ENCODE measurements around the gene CHFR.
"Not testable (repeated sequence)": the region's sequence is repeated elsewhere in the genome, so short reads cannot be mapped to it uniquely, and the experiment has no call there.

CHFR gene, protein sequence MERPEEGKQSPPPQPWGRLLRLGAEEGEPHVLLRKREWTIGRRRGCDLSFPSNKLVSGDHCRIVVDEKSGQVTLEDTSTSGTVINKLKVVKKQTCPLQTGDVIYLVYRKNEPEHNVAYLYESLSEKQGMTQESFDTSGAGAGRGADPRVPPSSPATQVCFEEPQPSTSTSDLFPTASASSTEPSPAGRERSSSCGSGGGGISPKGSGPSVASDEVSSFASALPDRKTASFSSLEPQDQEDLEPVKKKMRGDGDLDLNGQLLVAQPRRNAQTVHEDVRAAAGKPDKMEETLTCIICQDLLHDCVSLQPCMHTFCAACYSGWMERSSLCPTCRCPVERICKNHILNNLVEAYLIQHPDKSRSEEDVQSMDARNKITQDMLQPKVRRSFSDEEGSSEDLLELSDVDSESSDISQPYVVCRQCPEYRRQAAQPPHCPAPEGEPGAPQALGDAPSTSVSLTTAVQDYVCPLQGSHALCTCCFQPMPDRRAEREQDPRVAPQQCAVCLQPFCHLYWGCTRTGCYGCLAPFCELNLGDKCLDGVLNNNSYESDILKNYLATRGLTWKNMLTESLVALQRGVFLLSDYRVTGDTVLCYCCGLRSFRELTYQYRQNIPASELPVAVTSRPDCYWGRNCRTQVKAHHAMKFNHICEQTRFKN

DNA sequence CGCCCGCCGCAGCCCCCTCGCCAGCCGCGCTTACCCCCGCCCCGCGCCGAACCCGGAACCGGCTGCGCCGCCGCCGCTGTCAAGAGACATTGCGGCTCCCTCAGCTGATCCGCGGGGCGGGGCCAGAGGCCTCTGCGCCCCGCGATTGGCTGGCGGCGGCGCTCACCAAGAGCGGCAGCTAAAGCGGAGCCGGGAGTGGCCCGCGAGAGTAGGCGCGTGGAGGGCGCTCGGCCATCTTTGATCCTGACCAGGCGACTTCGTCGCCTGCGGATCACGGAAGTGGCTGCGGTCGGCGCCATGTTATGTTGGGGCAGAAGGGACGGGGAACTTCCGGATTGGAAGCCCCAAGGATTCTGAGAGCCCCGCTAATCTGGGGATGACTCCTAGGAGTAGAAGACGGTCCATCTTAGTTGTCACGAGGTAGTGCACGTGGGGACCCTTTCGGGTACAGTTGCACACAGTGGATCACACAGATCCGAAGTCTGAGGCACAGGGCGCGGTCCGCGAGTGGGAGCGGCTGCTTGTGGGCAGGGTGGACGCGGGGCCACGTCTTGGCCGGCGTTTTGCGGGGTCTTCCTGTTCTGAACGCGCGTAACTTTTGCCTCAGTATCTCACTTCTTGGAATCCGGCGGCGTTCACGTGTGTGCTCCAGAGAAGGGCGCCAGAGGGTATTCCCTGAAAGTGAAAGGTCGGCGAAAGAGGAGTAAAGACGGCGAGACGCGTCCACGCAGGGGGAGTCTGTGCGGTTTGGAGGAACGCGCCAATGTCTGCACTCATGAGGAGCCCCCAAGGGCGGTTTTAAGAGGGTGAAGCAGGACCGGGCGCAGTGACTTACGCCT lies at the start of gene CHFR:
CHFR (minus strand) TSS at position 93 of the 839 bp plus-strand sequence. CDS start 277 bp downstream, outside the sequence.
- DNase-seq, result peak; percentile 77 to 97

DNA sequence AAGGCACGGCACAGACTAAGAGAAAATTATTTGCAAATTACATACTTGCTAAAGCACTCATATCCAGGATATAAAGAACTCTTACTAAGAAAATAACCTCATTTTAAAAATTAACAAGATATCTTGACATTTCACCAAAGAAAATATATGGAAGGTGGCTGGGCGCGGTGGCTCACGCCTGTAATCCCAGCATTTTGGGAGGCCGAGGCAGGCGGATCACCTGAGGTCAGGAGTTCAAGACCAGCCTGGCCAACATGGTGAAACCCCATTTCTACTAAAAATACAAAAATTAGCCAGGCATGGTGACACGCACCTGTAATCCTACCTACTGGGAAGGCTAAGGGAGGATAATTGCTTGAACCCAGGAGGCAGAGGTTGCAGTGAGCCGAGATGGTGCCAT lies 49.5 kb upstream of the CHFR start:
- DNase-seq, result not testable (repeated sequence)

DNA sequence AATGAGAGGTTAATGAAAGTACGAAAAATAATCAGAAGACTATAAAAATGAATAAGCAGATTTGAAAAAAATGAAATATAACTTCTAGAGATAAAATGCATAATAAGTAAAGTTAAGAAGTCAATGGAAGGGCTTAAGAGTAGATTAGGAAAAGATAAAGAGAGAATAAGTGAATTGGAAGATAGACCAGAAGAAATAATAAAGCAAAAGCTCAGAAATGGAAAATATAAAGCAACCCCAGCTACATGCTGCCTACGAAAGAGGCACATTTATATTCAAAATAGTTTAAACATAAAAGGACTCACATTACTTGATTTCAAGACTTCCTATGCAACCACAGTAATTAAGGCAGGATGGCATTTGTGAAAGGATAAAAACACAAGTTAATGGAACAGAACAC lies 48.8 kb upstream of the CHFR start:
- no peak for DNase-seq

DNA sequence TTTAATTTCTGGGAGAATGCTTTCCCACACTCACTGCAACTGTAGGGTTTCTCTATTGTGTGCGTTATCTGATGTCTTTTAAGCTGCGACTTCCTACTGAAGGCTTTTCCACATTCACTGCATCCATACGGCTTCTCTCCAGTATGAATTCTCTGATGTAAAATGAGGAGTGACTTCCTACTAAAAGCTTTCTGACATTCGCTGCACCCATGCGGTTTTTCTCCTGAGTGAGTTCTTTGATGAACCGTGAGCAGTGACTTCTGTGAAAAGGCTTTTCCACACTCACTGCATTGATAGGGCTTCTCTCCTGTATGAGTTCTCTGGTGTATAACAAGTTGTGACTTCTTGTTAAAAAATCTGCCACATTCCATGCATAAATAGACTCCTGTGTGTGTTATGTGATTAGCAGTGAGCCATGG lies 39.0 kb upstream of the CHFR start:
- DNase-seq, result no peak

DNA sequence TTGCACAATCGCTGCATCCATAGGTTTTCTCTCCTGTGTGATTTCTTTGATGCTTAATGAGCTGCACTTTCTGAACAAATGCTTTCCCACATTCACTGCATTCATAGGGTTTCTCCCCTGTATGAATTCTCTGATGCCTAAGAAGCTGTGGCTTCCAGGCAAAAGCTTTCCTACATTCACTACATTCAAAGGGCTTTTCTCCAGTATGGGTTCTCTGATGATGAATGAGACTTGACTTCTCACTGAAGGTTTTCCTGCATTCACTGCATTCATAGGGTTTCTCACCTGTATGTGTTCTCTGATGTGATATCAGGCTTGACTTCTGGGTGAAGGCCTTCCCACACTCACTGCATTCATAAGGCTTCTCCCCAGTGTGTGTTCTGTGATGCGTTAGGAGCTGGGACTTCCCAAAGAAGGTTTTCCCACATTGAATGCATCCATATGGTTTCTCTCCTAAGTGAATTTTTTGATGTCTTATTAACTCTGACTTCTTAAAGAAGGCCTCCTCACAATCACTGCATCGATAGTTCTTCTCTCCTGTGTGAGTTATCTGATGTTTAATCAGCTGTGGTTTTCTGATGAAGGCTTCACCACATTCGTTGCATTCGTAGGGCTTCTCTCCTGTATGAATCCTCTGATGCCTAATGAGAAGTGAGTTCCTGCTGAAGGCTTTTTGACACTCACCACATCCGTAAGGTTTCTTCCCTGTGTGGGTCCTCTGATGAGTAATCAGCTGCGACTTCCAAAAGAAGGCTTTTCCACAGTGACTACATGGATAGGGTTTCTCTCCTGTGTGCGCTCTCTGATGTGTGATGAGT lies 38.4 kb upstream of the CHFR start:
- no peak for DNase-seq

DNA sequence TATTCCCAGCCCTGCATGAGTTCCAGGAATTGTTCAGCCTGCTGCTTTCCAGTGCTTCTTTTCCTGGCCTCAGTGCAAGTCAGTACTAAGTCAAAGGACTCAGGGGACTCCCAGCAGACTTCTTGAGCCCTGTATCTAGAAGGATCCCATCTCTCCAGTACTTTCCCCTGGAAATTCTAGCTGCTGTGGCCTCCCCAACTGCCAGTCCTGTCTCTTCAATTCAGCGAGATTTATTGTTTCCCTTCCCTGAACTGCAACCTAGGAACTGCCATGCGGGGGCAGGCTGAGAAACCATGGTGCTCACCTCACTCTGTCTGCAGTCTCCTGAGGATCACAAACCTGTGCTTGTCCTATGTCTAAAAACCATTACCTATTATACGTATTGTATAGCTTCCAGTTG lies 37.0 kb upstream of the CHFR start:
- DNase-seq, result no peak

DNA sequence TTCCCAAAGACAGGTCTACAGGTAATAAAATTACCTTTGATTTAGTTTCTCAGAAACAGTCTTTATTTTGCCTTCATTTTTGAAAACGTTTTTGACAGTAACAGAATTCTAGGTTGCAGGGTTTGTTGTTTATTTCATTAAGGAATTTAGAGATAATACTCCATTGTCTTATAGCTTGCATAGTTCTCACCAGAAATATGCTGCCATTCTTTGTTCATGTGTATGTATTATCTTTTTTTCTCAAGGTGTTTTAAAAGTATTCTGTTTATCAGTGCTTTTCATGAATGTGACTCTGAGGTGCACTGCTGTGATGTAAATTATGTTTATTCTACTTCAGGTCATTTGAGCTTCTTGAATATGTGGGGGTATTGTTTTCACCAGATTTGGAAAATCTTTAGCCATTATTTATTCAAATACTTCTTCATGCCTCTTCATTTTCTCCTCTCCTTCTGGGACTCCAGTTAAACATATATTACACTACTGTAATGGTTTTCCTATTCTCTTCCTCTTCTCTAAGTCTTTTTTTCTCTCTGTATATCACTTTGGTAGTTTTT lies 36.0 kb upstream of the CHFR start:
- DNase-seq, result no peak

DNA sequence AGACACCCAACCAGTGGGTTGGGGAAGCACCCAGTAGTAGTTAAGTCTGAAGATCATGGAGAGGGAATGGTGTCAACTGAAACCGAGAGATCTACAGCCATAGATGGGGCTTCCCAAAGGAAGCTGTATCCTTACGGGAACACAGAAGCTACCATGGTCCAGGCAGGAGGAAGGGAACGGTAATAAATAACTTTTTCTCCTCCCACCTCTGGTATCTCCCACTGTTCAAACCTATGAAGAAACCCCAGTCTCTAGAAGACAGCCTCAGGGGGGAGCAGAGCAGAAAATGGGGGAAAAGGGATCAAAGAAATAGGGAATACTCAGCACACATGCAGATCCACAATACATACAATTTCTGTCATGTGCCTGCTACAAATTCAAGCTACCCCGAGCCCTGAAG lies 35.3 kb upstream of the CHFR start:
- no peak for DNase-seq

DNA sequence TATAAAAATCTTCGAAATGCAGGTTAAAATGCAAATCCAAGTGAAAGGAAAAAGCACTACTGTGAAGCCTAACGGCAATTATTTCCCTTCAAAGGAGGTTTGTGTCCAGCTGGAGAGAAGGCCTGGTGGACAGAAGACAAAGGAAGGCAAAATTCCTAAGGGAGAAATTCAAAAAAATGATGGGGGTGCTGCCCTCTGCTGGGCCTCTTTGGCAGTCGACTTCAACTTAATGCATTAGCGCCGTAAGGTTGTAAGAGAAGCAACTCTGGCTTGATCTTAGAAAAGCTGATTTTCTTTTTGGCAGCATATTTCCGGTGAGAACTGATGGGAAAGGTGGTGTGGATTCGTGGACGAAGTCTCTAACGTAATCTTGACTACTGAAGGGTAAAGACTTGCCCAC lies 34.3 kb upstream of the CHFR start:
- no peak for DNase-seq

DNA sequence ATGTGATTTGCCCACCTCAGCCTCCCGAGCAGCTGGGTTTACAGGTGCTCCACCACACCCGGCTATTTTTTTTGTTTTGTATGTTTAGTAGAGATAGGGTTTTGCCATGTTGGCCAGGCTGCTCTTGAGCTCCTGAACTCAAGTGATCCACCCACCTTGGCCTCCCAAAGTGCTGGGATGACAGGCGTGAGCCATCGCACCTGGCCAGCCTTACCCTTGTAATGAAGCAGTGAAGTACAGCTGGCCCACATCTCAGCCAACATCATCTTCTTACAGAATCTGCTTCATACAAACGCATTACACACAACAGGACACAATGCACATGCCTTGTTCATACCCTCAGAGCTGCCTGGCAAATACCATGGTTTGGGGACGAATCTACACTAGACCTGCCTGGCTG lies 31.3 kb upstream of the CHFR start:
- DNase-seq, result no peak

DNA sequence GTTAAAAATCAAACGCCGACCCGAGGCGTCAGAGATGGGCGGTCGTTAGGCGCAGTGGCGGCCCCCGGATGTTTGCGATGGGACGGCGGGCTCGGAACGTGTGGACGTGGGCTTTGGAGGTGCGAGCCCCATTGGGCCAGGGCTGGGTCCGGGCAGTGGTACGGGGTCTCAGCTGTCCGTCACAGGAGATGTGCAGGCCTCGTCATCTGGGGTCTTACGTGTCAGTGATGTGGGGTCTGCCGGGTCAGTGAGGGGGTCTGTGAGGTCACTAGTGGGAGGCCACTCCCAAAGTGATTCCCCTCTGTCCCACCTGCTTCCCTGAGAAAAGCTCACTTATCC lies 21.6 kb upstream of the CHFR start:
- DNase-seq, result no peak

DNA sequence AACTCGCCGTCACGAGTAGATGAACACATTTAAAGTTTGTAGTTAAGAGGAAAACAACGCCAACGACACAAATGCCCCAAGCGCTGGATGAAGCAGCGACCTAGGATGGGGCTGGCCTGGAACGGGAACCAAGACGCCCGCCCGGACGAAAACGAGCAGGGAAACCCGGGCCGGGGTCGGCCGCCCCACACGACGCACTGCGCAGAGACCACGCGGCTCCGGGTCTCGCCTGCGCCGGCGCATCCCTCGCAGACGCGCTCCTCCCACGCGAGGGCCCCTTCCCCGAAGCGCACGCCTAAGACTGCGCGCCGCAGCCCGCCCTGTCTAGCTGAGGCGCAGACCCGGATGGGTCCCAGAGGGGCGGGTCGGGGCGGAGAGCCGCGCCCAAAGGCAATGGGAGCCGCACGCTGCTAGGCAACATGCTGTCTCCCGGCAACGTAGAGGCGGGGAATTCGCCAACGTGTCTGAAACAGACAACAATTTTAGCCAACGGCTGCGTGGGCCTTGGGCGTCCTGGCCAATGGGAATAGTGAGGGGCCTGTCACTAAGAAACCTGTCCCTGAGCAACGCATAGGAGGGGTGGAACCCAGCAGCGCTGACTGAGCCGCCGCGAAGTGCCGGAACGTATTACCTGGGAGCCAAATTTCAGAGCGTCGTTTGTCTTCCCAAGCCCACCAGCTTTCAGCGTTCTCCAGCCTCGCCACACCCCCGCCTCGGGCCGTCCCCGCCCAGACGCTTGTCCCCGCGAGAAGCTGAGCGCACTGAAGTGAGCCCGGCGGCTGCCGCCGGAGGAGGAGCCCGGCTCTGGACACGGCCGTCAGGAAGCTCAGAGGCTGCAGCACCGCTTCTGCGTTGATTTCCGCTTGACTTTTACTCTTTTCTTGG lies 21.0 kb upstream of the CHFR start:
- peak; percentile 3 to 49 for DNase-seq

DNA sequence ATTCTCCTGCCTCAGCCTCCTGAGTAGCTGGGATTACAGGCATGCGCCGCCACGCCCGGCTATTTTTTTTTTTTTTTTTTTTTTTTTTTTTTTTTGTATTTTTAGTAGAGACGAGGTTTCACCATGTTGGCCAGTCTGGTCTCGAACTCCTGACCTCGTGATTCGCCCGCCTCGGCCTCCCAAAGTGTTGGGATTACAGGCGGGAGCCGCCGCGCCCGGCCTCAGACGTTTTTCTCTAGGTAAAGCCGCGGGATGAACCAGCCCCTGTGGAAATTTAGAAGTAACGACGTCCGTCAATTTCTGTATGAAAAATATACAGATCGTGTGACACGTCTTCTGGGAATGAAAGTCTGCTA lies 20.4 kb upstream of the CHFR start:
- DNase-seq, result not testable (repeated sequence)

DNA sequence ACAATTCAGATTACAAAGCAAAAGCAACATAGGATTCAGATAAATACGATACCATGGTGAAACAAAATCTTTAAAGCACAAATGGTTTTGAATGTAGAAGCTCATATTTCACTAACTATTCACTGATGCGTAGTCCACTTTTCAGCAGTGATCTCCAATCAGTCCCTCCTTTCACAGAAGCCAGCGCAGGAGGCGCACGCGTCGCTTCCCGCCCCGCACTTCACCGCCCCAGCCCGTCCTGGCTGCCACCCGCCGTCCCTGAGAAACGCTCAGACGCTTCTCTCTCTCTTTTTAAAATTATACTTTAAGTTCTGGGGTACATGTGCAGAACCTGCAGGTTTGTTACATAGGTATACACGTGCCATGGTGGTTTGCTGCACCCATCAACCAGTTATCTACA lies 19.8 kb upstream of the CHFR start:
- no peak for DNase-seq

DNA sequence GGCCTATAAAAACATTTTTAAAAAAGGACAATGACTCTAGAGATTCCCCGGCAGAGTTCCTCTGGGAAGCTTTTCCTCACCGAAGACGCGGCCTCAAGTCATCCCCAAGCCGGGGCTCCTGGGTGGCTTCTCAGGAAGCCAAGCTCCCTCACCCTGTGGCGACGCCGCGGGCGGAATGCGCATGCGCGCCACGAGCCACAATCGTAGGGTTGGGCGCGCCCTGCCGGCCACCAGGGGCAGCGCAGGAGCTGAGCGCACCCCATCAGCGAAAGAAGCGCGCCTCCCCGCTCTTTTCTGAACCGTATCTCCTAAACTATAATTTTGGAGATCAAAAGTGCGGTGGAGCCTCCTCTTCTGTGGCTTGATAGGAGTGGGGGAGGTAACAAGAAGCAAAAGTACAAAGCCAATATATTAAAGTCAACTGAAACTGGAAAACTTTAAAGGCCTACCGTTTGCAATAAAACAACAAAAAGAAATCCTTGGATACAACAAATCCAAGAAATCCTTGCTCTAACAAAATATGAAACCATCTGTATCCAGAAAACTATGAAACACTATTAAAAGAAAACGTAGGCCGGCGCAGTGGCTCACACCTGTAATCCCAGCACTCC lies 17.4 kb upstream of the CHFR start:
- no peak for DNase-seq

DNA sequence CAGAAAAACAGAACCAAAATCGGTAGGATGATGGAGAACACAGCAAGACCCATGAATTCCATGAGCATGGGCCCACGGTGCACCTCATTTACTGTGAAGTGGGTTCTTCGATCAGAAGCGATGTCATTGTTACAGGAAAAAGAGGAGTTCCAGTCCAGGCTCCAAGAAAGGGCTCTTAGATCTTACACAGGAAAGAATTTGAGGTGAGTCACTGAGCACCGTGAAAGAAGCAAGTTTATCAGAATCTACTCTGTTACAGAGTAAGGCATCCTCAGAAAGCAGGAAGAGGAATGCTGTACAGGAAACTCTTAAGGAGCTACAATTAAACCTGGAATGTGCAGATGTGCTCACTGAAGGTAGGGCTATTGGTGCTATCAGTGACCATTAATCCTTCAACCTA lies 11.6 kb upstream of the CHFR start:
- DNase-seq, result no peak

DNA sequence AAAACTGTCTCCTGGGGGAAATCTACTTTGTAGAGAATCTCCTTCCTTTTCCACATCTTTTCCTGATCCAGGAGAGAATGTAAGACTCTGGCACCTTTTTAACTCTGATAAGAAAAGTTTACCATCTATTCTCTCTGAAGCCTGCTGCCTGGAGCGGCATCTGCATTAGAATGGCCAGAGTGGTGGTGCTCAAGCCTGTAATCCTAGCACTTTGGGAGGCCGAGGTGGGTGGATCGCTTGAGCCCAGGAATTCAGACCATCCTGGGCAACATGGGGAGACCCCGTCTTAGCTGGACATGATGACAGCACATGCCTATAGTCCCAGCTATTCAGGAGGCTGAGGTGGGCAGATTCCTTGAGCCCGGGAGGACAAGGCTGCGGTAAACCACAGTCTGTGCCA lies 1.4 kb upstream of the CHFR start:
- DNase-seq, result no peak

DNA sequence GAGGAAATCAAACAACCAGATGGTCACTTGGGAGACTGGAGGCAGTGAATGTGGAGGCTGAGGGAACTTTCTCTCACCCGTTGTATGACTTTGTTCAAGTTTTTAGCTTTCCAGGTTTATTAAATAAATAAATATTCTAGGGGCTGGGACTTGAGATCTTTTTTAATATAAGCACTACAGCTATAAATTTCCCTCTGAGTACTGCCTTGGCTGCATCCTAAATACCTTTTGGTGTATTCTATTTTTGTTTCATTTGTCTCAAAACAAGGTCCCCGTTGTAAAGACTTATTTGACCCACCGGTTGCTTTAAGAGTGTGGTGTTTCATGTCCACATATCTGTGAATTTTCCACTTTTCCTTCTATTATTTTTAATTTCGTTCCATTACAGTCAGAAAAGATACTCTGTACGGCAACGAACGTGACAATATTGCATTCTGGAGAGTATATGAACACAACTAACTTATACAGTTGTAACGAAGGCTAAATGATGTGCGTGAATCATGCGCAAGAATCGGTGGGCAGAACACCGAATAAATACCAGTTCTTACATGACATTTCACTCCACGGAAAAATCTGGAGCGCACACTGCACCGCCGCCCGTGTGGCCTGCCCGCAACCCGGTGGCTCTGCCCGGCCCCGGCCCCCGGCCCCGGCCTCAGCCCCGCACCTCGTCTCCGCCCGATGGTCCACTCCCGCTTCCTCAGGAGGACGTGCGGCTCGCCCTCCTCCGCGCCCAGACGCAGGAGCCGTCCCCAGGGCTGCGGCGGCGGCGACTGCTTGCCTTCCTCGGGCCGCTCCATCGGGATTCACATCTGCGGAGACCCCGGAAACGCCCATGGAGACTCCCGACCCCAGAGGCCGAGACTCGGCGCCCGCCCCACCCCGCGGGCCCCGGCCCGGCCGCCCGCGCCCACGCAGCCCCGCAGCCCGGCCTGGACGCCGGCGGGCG lies 602 bp downstream of the CHFR start:
- DNase-seq, result no peak

DNA sequence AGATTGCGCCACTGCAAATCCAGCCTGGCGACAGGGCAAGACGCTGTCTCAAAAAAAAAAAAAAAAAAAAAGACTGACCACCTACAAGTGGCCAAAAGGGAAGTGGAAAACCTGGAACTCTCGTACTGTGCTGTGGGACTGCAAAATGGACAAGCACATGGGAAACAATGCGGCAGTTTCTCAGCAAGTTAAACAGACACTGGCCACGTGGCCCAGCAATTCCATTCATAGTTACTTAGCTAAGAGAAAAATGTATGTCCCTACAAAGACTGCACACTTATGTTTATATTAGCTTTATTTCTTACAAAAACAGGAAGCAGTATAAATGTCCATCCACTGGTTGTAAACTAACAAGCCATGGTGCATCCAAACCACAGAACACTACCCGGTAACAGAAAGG lies 5.6 kb downstream of the CHFR start:
- no peak for DNase-seq

DNA sequence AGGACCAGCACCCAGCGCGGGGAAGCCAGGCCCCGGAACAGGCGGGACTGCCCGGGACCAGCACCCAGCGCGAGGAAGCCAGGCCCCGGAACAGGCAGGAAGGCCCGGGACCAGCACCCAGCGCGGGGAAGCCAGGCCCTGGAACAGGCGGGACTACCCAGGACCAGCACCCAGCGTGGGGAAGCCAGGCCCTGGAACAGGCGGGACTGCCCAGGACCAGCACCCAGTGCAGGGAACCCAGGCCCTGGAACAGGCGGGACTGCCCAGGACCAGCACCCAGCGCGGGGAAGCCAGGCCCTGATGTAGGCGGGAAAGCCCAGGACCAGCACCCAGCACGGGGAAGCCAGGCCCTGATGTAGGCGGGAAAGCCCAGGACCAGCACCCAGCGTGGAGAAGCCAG lies 12.8 kb downstream of the CHFR start:
- DNase-seq, result not testable (repeated sequence)

All from NCI-H446 (cell line).